HepG2 (cell line): ENCODE data around the gene METTL22. TPM values are rescaled to one million over a fixed set of nuclear protein-coding genes. Genes with fewer than 3 reads are reported as not detected.

Source experiments
- ATAC-seq: fragments of 200-7000 bp; cut with Tn5 transposase; 3 replicates; pipeline ENCODE4 v1.9.1; 2020; ENCODE audit warnings: mild to moderate bottlenecking, moderate library complexity
- BruUV-seq: library from RNA; stranded (reverse); fragments of 400-500 nt; replicated peaks from 2 replicates; lab custom pipeline; 2021; lab: Mats Ljungman, UMichigan
- CTCF ChIA-PET: fragments of 300-600 bp; formaldehyde crosslinking; extraction: SDS; loops from one replicate; lab custom pipeline; 2021; ENCODE audit warnings: low total read pairs, inconsistent platforms, low intra/inter-chr PET ratio; lab: Yijun Ruan, JAX
- POLR2A ChIA-PET: fragments of 350-600 bp; sonication (Branson Sonifier 250); formaldehyde crosslinking; loops from one replicate; lab custom pipeline; 2020; ENCODE audit warnings: antibody characterized with exemption, inconsistent platforms; lab: Yijun Ruan, JAX
- DNase-seq: peaks from one replicate; pipeline ENCODE4 v3.0.0-alpha.2; 2015; ENCODE audit warnings: low spot score
- FAIRE-seq: peaks from 3 replicates; lab custom pipeline; 2011; peaks lifted over from hg19 to GRCh38; lab: Jason Lieb, UNC
- H2AFZ ChIP-seq: one replicate; pipeline ENCODE4 v1.6.1; 2011; ENCODE audit warnings: low read length, inconsistent platforms
- H3K27ac ChIP-seq: fragments of 300-600 bp; 3 replicates; pipeline ENCODE4 v1.8.0; 2011; ENCODE audit warnings: mixed run types, mild to moderate bottlenecking, mixed read lengths, low read length, inconsistent platforms; ENCODE audit not compliant: insufficient read depth; ENCODE audit errors: extremely low read length
- H3K27me3 ChIP-seq, 2 experiments: fragments of 200-600 bp in 1 of 2; 2 replicates in 1 of 2; 3 replicates in 1 of 2; pipeline versions ENCODE4 v1.6.0 to v1.8.0; 2011; ENCODE audit warnings: low read length in 2 of 2, mild to moderate bottlenecking in 2 of 2, moderate library complexity in 2 of 2, inconsistent platforms in 1 of 2; ENCODE audit not compliant: insufficient read depth in 2 of 2, control insufficient read depth in 1 of 2
- H3K36me3 ChIP-seq, 2 experiments: fragments of 200-600 bp in 1 of 2; replicated peaks in 1 of 2; 2 replicates in 1 of 2; 3 replicates in 1 of 2; pipeline versions ENCODE4 v1.5.1 to v1.8.0; 2011; ENCODE audit warnings: low read length in 2 of 2, inconsistent platforms in 1 of 2; ENCODE audit not compliant: insufficient read depth in 2 of 2, control insufficient read depth in 1 of 2
- H3K4me1 ChIP-seq: 2 replicates; pipeline ENCODE4 v1.5.1; 2012; ENCODE audit warnings: low read length, inconsistent platforms; ENCODE audit not compliant: insufficient read depth
- H3K4me2 ChIP-seq: 2 replicates; pipeline ENCODE4 v1.6.0; 2011; ENCODE audit warnings: low read depth, low read length, inconsistent platforms
- H3K4me3 ChIP-seq, 3 experiments: fragments of 200-600 bp in 1 of 3; sonication (generic), shearing (Covaris generic) in 1 of 3; replicated peaks in 1 of 3; 2 replicates each; pipeline ENCODE4 v1.5.1; 2011 to 2016; ENCODE audit warnings: low read length in 3 of 3, inconsistent platforms in 2 of 3, low read depth in 2 of 3, mild to moderate bottlenecking in 2 of 3, control low read depth in 1 of 3, mixed read lengths in 1 of 3; ENCODE audit not compliant: insufficient read depth in 1 of 3
- H3K79me2 ChIP-seq: one replicate; pipeline ENCODE4 v1.6.1; 2011; ENCODE audit warnings: low read length, inconsistent platforms; ENCODE audit not compliant: insufficient read depth
- H3K9ac ChIP-seq: 2 replicates; pipeline ENCODE4 v1.6.0; 2011; ENCODE audit warnings: mild to moderate bottlenecking, low read depth, low read length, inconsistent platforms; ENCODE audit not compliant: insufficient read depth
- H3K9me3 ChIP-seq: 2 replicates; pipeline ENCODE4 v1.5.1; 2012; ENCODE audit warnings: mild to moderate bottlenecking, low read length
- H4K20me1 ChIP-seq: 2 replicates; pipeline ENCODE4 v1.6.0; 2011; ENCODE audit warnings: inconsistent platforms, mild to moderate bottlenecking, low read length, moderate library complexity; ENCODE audit not compliant: insufficient read depth
- ISX ChIP-seq: sonication (generic); formaldehyde crosslinking; conservative IDR thresholded peaks from 2 replicates; pipeline ENCODE4 v1.5.0; 2020; ENCODE audit warnings: missing genetic modification reagents
- KLF11 ChIP-seq: IDR thresholded peaks from 2 replicates; pipeline ENCODE4 v1.6.1; 2016; ENCODE audit warnings: missing compliant biosample characterization
- MATR3 ChIP-seq: sonication (generic); formaldehyde crosslinking; IDR thresholded peaks from 2 replicates; pipeline ENCODE4 v1.4.0; 2020; ENCODE audit warnings: missing genetic modification reagents
- NRL ChIP-seq: sonication (generic); formaldehyde crosslinking; IDR thresholded peaks from 2 replicates; pipeline ENCODE4 v1.5.0; 2020; ENCODE audit warnings: missing genetic modification reagents, mild to moderate bottlenecking, moderate library complexity, borderline replicate concordance
- PCBP1 ChIP-seq: fragments of 200-400 bp; formaldehyde crosslinking; IDR thresholded peaks from 2 replicates; pipeline ENCODE4 v1.6.1; 2017; ENCODE audit warnings: mild to moderate bottlenecking, low read depth, low read length, borderline replicate concordance
- TBX3 ChIP-seq: fragments of 450-650 bp; IDR thresholded peaks from 2 replicates; pipeline ENCODE4 v1.6.1; 2017; ENCODE audit warnings: antibody characterized with exemption, mild to moderate bottlenecking, inconsistent platforms, borderline replicate concordance
- ZBTB37 ChIP-seq: sonication (generic); formaldehyde crosslinking; IDR thresholded peaks from 2 replicates; pipeline ENCODE4 v1.4.0; 2020; ENCODE audit warnings: mild to moderate bottlenecking, missing genetic modification reagents
- ZFP91 ChIP-seq: sonication (generic); formaldehyde crosslinking; IDR thresholded peaks from 2 replicates; pipeline ENCODE4 v1.9.0; 2022; ENCODE audit warnings: missing genetic modification reagents, mild to moderate bottlenecking, borderline replicate concordance
- ZMYM3 ChIP-seq: sonication (generic); formaldehyde crosslinking; IDR thresholded peaks from 2 replicates; pipeline ENCODE4 v1.5.1; 2020; ENCODE audit warnings: mild to moderate bottlenecking, missing genetic modification reagents
- ZNF318 ChIP-seq: sonication (generic); formaldehyde crosslinking; IDR thresholded peaks from 2 replicates; pipeline ENCODE4 v1.4.0; 2020; ENCODE audit warnings: mild to moderate bottlenecking, missing genetic modification reagents
- ZNF567 ChIP-seq: sonication (generic); formaldehyde crosslinking; IDR thresholded peaks from 2 replicates; pipeline ENCODE4 v1.8.1; 2023; ENCODE audit warnings: mild to moderate bottlenecking, missing genetic modification reagents, borderline replicate concordance
- ZNF614 ChIP-seq: IDR thresholded peaks from 2 replicates; pipeline ENCODE4 v1.6.1; 2018; ENCODE audit warnings: missing biosample characterization, missing genetic modification reagents, inconsistent platforms, borderline replicate concordance
- ZNF629 ChIP-seq: sonication (generic); formaldehyde crosslinking; conservative IDR thresholded peaks from 2 replicates; pipeline ENCODE4 v1.5.0; 2020; ENCODE audit warnings: missing genetic modification reagents
- WGBS: methylation state at CpG from one replicate; pipeline ENCODE4 v1.1.6; 2017; ENCODE audit warnings: low lambda C conversion rate; 5-methylcytosine and 5-hydroxymethylcytosine counted together
- in situ Hi-C: cut with HindIII; loops from 2 replicates; pipeline ENCODE4 v1.10.0; 2017; ENCODE audit warnings: low pct_unique_long_range_greater_than_20kb; ENCODE audit not compliant: extremely low pct_ligation_motif_present
- intact Hi-C: fragments of 100-400 bp; cut with micrococcal nuclease; formaldehyde crosslinking; loops from one replicate; pipeline ENCODE4 v1.10.0; 2022; ENCODE audit not compliant: unreplicated experiment
- polyA plus RNA-seq, 8 experiments: library from polyadenylated mRNA; depleted of rRNA in 3 of 8; stranded (reverse) in 7 of 8; unstranded in 1 of 8; fragments of >200 nt; fragmentation: Illumina TruSeq in 4 of 8; extraction: Trizol in 4 of 8; gene quantifications; 2 replicates each; pipeline versions ENCODE4 v1.2.1 to v1.2.3, GENCODE V29; 2011 to 2016; ENCODE audit warnings: low read depth in 4 of 8, missing spikeins in 1 of 8, mixed read lengths in 1 of 8; ENCODE audit not compliant: insufficient read depth in 1 of 8
- total RNA-seq, 5 experiments: library from RNA; depleted of rRNA; stranded (reverse); fragments of >200 nt; fragmentation: Illumina TruSeq; extraction: Trizol; gene quantifications; 2 replicates each; pipeline ENCODE4 v1.2.3, GENCODE V29; 2016; ENCODE audit warnings: low read depth in 1 of 5

METTL22 gene
- total and polyA plus RNA-seq, 2 of the 13 experiments (the other 11 are each of a cell fraction or from before 2014, with no cell fraction given), result 36.2 to 94.8 TPM

- Histone ChIP-seq H3K4me2 (no peak overlapping the region), H3K27me3 (peaks cover 0 to 2% of the 10 kb centered on the region in 2 experiments; a peak in 2 of 5 replicates), H3K36me3 (no peaks in the 10 kb centered on the region), H3K4me1 (no peaks in the 10 kb centered on the region), H3K79me2 (no peaks in the 10 kb centered on the region), H4K20me1 (no peaks in the 10 kb centered on the region), H2AFZ (no peak overlapping the region), H3K9ac (no peak overlapping the region), H3K27ac (no peak overlapping the region), H3K9me3 (no peaks in the 10 kb centered on the region), H3K4me3 (no peak overlapping the region)
- 52% methylated on average over 5 of the region's 5 CpGs for WGBS
- ChIA-PET CTCF (interaction anchor here (1.4 to 4.9 kb wide), 4 partner anchors 94 to 219 kb away, joined by 4 to 99 read pairs (median 10); partner anchors contain the start of gene TMEM186), POLR2A (interaction anchor here (0.8 kb wide), 1 partner anchor 478 kb away, joined by 3 read pairs; no protein-coding TSS in a partner anchor)
- TF ChIP-seq ZMYM3 (CRISPR knock-in tag) (0 out of 2 replicates have a peak, but pooled peaks have one; percentile 29), ISX (CRISPR knock-in tag) (no peak), ZNF629 (CRISPR knock-in tag) (peak; percentile 93), KLF11 (CRISPR knock-in tag) (no peak), PCBP1 (no peak), ZBTB37 (CRISPR knock-in tag) (no peak), NRL (CRISPR knock-in tag) (no peak), MATR3 (CRISPR knock-in tag) (no peak), ZNF318 (CRISPR knock-in tag) (no peak), ZFP91 (no peak), ZNF567 (no peak), TBX3 (no peak), ZNF614 (CRISPR knock-in tag) (no peak)
- no TSS peak for BruUV-seq
- intact Hi-C loops (loop anchor here (1.0 to 5.0 kb wide), 4 partner anchors 61 to 219 kb away; no protein-coding TSS in a partner anchor), in situ Hi-C loops (loop anchor here (25.0 kb wide), 1 partner anchor 226 kb away; the partner anchor contains the start of gene LITAFD)
- no peak for FAIRE-seq
- no peak for ATAC-seq
- DNase-seq, result no peak
These were observed 40.2 kb downstream of the METTL22 start for GRCh38 chr16:8661703-8662102.
